Kidney epithelial cell (primary cell): Measurements from ENCODE around the gene HTRA3. TPM values are rescaled to one million over a fixed set of nuclear protein-coding genes. Genes with fewer than 3 reads are reported as not detected.

Experiments
- DNase-seq: peaks from one replicate; pipeline ENCODE4 v3.0.0-alpha.2; 2010; ENCODE audit warnings: low read depth
- H3K27me3 ChIP-seq: 2 replicates; pipeline ENCODE4 v1.6.0; 2011; ENCODE audit warnings: low read length; ENCODE audit not compliant: control insufficient read depth, insufficient read depth
- H3K36me3 ChIP-seq: 2 replicates; pipeline ENCODE4 v1.5.1; 2011; ENCODE audit warnings: low read length; ENCODE audit not compliant: control insufficient read depth, insufficient read depth
- H3K4me3 ChIP-seq: 2 replicates; pipeline ENCODE4 v1.5.1; 2011; ENCODE audit warnings: low read depth, mild to moderate bottlenecking, control low read depth, low read length
- total RNA-seq: library from RNA; depleted of rRNA; stranded (reverse); fragments of >200 nt; gene quantifications from 2 replicates; pipeline ENCODE4 v1.2.3, GENCODE V29; 2015
- TF ChIP-seq, protein P1 (sequence below): IDR thresholded peaks from 2 replicates; pipeline ENCODE4 v1.5.1; 2011; ENCODE audit warnings: mild to moderate bottlenecking, moderate library complexity, low read length, control low read depth, inconsistent platforms; ENCODE audit not compliant: insufficient read depth, poor library complexity, severe bottlenecking

HTRA3 gene
- total RNA-seq, 1 donor from 2014 or later: 4.7 TPM

GRCh38 chr4:8300832-8301231 lies 31.3 kb downstream of the HTRA3 start:
- no peak for DNase-seq
- H3K27me3 ChIP-seq: no peaks in the 10 kb centered on the region
- no peak overlapping the region for H3K4me3 ChIP-seq
- H3K36me3 ChIP-seq: no peaks in the 10 kb centered on the region
- TF ChIP-seq, protein P1, sequence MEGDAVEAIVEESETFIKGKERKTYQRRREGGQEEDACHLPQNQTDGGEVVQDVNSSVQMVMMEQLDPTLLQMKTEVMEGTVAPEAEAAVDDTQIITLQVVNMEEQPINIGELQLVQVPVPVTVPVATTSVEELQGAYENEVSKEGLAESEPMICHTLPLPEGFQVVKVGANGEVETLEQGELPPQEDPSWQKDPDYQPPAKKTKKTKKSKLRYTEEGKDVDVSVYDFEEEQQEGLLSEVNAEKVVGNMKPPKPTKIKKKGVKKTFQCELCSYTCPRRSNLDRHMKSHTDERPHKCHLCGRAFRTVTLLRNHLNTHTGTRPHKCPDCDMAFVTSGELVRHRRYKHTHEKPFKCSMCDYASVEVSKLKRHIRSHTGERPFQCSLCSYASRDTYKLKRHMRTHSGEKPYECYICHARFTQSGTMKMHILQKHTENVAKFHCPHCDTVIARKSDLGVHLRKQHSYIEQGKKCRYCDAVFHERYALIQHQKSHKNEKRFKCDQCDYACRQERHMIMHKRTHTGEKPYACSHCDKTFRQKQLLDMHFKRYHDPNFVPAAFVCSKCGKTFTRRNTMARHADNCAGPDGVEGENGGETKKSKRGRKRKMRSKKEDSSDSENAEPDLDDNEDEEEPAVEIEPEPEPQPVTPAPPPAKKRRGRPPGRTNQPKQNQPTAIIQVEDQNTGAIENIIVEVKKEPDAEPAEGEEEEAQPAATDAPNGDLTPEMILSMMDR: no peak

DNA sequence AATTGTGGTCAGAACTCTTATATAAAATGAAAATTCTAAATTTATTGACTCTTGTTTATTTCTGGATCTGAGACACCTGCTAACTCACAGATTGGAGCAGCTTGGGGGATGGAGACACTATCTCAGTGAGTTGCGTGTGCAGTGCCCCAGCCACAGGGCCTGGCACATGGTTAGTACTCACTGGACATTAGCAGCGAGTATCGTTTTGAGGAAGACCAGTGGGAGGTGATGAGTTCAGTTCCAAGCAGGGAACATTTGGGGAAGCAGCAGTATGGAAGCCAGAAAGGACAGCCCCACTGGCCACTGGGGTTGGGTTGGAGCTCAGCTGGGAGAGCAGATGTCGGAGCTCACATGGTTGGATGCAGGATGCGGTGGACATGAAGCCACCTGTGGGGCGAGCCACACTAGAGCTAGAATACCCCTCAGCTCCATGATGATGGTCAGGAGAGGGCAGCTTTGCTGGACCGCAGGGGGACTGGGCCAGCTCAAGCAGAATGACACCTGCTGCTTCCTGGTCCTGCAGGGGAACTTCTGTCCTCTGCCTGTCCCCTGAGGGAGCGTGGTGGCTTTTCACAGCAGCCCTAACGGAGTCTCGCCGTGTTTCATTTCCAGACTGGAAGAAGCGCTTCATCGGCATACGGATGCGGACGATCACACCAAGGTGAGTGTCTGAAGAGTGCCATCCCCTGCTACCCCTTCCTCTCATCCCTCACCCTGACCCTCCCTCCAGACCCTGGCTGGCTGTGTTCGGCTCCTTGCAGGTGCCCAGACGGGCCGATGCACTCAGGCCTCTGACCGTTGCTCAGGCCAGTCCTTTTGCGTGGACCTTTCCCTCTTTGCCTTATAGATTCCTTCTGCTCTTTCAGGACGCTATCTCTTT lies 32.5 kb downstream of the HTRA3 start:
- Histone ChIP-seq H3K36me3 (no peaks in the 10 kb centered on the region), H3K27me3 (no peaks in the 10 kb centered on the region), H3K4me3 (no peak overlapping the region)
- no peak for DNase-seq
- TF ChIP-seq, protein P1: no peak

- no peaks in the 10 kb centered on the region for H3K36me3 ChIP-seq
- H3K27me3 ChIP-seq: no peaks in the 10 kb centered on the region
- TF ChIP-seq, protein P1: no peak
- H3K4me3 ChIP-seq: no peak overlapping the region
- no peak for DNase-seq
Measured at GRCh38 chr4:8303081-8303480, 33.5 kb downstream of the HTRA3 start.

DNA sequence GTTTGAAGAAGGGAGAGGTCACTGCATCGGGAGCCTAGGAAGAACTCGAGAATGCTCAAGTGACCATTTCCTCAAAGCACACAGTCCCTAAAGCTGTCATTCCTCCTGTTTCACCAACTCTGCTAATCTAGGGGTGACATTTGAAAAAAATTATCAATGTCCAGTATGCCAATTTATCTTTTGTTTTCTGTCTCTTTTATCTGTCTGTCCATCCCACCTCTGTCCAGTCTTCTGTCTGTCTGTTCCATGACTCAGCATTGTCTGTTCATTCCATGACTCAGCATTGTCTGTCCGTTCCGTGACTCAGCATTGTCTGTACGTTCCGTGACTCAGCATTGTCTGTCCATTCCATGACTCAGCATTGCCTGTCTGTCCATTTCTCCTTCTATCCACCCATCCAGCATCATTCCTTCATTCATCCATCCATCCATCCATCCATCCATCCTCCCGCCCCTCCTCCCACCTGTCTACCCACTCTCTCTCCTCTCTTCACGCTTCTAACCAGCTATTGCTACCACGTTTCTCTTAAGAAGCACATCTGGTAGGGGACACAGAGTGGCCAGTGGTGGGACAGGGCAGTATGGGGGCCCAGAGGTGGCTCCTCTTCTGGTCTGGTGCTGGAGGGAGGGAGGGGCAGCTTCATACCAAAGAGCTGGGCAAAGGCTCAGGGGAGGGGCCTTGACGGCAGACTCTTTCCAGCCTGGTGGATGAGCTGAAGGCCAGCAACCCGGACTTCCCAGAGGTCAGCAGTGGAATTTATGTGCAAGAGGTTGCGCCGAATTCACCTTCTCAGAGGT lies 34.1 kb downstream of the HTRA3 start:
- DNase-seq: peak; percentile 61
- Histone ChIP-seq H3K4me3 (no peak overlapping the region), H3K36me3 (no peaks in the 10 kb centered on the region), H3K27me3 (peaks cover under 1% of the 10 kb centered on the region)
- TF ChIP-seq, protein P1: no peak

GRCh38 chr4:8304827-8305695 lies 35.5 kb downstream of the HTRA3 start:
- Histone ChIP-seq H3K4me3 (no peak overlapping the region), H3K27me3 (peaks cover 4% of the 10 kb centered on the region), H3K36me3 (no peaks in the 10 kb centered on the region)
- TF ChIP-seq, protein P1: no peak
- DNase-seq: no peak
